Stimulated activated CD4-positive, alpha-beta T cell treated with anti-CD3 and anti-CD28 coated beads, Interleukin-15, amount 100 ng/mL, for 48 hours (primary cell): Measurements from ENCODE around the gene HSD17B2.

Experiments used
- DNase-seq, 2 donors: peaks; one replicate each; pipeline ENCODE4 v3.0.0-alpha.2; 2020; ENCODE audit warnings: low read depth in 2 of 2

The HSD17B2 gene

DNA sequence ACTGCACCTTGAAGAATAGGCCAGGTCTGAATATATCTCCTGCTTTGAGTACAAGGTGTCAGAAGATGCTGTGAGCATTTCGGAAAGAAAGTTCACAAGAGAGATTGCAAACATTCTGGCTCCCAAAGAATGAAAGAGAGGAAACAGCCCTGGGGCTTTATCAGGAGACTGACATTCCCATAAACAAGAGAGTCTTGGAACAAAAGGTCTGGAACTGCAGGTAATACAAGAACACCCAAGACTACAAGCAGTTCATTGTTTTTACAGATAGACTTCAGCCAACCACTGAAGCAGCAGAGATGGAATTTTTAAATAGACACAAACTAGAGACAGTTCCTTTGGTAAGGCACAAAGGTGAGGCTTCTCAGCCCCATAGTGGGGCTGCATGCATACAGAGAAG, 14.4 kb downstream of the HSD17B2 start:
- DNase-seq: no peak

DNA sequence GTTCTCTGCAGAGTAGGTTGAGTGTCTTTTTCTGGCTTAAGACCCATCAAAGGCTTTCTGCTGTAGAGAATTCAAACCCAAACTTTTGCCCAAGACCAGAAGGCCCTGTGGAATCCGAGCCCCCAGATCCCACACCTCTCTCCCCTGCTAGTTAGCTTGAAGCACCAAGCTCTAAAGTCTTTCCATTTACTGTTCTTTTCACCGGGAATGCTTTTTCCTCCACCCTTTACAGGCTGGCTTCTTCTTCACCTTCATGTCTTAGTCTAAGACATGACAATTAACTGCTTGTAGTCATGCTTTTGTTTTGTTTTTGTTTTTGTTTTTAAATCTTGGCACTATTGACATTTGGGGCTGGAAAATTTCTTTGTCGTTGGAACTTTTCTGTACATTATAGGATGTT, 15.5 kb downstream of the HSD17B2 start:
- no peak for DNase-seq

DNA sequence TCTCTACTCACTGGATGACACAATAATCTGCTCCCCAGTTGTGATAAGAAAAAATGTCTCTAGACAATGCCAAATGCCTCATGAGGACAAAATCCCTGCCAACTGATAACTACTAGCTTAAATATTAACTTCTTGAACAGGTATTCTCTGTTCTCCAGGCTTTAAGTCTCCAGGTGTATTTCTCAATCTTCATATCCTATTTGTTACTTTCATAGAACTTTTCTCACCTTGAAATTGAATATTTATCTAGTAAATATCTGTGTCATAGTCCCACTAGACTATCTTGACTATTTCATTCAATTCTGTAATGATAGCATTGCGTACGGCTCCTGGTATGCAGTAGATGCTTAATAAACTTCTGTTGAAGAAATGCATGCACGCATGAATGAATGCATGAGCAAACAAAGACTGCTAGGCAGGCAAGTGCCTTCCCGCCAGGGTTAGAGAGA, 15.9 kb downstream of the HSD17B2 start:
- DNase-seq: no peak

DNA sequence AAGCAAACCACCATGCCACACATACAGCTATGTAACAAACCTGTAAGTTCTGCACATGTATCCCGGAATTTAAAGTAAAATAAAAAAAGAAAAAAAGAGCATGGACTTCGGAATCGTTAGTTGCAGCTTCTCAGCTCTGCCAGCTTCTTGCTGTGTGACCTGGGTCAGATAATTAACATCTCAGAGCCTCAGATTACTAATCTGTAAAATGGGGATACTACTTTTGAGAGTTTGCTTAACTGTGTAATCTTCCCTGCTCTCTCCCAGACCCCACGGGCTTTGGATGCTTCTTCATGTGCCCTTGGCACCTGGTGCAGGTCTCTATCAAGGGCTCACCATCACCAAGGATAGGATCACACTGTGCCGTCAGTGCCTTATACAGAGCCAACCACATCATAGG, 16.6 kb downstream of the HSD17B2 start:
- DNase-seq: no peak

DNA sequence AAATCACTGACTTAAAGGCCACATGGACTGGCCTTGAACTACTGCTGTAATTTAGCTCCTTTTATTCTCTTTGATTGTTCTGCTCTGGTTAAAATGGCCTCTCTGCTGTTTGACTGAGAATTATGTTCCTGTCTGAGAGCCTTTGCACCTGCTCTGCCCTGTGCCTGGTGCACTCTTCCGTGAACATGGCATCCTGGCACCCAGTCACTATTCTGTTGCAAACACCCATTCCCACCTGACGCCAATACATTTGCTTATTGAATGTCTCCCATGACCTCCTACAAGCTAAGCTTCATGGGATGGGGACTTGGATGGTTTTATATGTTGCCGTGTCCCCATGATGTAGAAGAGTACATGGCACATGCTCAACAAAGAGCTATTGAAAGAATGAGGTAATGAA, 20.1 kb downstream of the HSD17B2 start:
- no peak for DNase-seq

DNA sequence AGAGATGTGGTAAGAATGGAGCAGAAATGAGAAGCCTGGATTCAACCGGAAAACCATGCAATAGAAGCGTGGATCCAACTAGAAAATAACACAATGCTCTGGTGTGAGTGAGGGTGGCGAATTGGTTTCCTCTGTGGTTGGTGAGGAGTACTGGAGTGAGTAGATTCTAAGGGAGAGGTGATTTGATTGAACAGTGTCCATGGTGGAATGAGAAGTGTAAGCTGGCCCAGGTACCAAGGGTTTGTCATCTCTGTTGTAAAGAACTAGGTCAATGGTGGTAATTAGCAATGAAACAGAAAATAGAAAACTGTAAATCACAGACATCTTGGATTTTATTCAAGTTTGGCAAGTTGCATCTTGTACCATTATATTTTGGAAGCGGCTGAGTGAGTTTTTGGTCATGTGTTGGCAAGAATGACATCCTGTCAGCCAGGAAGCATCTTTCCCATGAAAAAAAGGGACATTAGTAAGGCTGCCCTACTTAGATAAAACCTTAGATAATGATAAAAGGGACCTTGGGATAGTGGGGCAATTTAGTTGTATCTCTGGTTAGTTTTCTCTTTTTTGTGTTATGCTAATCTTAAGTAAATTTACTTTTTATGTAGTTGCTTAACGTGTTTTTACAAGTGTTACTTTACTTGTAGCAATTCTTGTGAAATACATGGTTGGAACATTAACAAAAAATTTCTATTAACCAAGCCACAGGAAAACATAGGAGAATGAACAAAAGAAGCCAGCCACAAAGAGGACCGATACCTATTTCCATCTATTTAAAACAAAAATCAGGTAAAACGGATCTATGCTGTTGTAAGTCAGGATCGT, 20.9 kb downstream of the HSD17B2 start:
- no peak for DNase-seq

DNA sequence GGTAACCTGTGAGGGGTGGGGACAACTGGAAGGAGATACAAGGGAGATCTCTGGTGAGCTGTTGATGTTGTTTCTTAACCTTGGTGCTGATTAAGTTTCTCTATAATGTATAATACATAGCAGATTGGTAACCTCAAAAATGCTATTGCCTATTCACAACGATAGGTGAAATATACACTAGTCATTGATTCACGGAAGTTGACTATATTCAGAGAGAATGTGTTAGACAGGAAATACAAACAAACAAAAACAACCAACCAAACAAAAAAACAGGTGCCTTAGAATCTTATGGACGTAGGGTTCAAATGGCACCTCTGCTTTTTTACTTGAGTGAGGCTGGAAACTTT, 21.5 kb downstream of the HSD17B2 start:
- DNase-seq: no peak

DNA sequence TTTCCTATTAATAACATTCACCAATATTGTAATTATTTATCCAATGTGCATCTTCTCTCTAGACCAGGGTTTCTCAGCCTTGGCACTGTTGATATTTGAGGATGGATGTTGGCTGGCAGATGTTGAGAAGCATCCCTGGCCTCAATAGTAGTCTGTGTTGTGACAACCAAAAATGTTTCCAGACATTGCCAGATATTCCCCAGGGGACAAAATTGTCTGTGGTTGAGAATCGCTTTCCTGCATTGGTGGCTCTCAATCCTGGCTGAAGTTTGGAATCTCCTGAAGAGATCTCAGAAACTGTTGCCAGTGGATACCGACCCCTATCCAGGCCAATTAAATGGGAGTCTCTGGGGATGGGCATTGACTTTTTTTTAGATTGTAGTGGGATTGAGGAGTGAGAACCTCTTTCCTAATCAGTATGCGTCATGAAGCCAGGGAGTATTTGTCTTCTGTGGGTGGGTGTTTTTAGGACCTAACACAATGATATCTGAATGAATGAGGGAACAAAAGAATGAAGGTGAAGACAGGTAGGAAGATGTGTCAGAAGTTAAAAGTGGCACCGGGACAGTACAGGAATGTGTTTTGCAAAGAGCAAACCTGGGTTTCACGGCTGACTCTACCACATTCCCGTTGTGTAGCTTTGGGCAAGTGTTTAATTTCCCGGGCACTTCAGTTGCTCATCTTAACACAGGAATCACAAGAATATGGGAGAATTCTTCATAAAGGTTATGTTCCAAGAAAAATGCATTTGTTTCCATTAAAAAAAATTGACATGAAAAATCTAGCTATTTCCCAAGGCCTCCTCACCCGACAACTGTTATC, 24.3 kb downstream of the HSD17B2 start:
- no peak for DNase-seq

DNA sequence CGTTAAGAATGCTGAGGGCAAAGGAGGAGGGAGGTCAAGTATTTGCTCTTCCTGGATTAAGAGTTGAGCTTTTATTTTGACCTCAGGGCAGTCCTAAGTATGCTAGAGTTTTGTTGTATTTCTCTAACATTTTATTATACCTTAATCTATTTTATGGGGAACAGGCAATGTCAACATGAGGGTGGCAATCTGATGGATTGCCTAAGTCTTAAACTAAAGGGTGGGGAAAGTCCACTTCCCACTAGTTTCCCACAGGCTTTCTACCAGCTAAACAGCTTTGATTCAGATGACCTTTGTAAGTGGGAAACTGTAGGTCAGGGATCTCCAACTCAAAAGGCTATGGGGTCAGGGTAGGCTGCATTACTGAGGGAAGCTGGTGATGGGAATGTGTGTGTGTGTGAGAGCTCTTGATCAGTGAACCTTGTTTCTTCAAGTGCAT, 24.9 kb downstream of the HSD17B2 start:
- no peak for DNase-seq

DNA sequence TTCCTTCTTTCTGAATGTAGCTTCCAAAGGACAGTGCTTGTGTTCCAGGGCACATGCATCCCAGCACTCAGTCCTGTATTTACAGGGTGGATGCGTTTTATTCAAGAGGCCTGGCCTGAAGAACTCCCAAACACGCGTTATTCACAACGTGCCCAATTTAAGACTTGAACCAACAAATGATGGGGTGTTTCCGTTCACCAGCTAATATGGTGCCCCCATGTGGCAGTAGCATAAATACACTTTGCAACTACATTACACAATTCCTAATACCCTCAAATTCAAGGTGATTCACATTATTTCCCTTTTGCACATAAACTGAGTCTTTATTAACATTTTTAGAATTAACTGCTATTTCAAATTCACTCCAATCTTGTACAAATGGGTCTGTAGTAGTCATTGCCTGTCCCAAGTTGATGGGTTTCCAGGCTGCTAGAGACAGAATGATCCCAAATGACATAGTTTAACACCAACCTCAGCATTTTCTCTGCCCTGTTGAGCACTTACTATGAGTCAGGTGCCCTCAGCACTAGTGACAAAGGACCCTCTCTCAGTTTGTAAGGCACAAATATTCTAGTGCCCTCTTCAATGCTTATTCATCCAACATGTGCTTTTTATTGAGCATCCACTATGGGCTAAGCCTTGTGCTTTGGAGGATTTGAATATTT, 26.9 kb downstream of the HSD17B2 start:
- no peak for DNase-seq

DNA sequence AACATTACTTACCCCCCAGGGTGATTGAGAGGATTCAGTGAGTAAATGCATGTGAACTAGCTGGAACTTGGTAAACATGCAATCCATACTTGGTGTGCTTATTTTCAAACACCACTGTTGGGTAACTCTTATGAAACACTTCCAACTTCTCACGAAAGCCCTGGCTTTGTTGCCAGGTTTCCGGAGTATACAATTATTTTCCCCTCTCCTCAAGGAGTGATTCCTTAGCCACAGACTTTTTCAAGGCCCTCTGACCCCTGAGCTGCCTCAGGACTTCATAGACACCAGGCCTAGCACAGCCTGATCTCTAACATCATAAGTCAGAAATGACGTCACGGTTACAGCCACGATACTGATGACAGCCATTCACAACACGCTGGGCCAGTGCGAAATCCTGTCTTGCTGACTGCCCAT, 27.6 kb downstream of the HSD17B2 start:
- DNase-seq: no peak

DNA sequence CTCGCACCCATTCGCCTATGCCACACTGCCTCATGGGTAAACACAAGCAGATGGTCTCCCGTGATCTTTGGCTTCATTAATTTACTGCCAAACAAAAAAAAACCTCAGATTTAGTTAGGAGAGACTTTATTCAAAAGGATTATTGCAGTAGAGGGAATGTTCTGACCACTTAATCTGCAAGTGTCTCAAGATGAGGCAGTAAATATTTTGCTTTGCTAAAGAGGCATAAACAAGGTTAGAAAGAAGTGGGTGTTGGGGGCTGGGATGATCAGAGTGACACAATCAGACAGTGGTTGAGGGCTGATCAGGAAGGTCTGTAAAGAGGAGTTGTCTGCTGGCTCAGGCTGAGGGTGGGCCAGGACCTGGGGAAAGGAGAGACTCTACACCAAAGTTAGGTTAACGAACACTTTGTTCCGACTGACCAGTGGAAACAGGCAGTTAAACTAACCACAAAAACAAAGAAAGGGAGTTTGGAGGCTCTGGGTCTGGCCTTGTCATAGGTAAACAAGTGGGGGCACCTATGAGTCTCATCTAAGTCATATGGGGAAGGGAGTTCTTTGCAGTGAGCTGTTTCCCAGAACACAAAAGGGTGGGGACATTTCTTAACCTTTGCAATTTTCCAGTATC, 28.5 kb downstream of the HSD17B2 start:
- DNase-seq: no peak

DNA sequence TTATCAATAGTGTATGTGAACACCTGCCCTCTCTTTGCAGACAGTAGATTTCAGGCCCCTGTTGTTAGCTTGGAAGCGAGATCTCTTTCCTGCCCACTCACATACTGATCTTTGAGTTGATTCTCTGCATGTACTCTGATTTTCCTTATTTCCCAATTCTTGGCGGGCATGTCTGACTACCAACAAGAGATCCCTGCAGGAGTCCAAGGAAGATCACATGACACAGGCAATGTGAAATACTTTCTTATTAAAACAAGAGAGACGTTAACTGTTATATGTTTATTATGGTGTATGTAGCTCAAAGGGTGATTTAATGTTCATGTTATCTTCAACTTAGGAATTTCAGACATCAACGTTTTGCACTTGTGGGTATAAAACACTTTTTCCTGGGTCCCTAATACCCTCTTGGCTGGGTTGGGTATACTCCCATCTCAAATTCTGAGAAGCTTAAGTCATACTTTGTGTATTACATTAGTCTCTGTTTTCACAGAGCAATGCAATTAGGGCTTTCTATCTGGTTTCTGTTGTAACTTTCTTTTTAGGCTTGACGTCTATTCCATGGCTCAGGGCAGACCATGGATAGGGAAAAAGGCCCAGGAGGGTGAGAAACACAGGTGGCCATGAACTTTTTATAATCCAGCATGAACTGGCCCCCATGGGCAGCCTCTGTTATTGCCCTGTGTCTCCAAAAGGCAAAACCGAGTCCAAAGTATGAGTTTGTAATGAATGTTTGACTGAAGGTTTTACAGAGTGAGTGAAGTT, 32.2 kb downstream of the HSD17B2 start:
- DNase-seq: no peak

DNA sequence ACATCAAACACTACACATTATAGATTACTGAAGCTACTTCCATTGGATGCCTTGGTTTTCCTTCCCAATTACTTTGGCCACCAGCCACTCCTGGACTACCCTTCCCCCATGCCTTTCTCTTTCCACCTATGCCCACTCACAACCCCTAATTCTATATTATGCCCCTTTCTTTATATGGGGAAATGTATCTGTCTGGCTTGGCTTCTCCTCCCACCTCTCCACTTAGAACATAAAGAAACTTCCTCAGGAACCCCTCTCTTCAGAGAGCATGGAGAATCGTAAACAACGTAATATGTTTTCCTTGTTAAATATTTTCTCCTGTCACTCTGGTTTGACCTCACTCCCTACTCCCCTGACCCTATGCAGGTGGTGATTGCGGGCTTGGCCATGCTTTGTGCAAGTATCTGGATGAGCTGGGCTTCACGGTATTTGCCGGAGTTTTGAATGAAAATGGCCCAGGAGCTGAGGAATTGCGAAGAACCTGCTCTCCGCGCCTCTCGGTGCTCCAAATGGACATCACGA, 32.8 kb downstream of the HSD17B2 start:
- DNase-seq: no peak

DNA sequence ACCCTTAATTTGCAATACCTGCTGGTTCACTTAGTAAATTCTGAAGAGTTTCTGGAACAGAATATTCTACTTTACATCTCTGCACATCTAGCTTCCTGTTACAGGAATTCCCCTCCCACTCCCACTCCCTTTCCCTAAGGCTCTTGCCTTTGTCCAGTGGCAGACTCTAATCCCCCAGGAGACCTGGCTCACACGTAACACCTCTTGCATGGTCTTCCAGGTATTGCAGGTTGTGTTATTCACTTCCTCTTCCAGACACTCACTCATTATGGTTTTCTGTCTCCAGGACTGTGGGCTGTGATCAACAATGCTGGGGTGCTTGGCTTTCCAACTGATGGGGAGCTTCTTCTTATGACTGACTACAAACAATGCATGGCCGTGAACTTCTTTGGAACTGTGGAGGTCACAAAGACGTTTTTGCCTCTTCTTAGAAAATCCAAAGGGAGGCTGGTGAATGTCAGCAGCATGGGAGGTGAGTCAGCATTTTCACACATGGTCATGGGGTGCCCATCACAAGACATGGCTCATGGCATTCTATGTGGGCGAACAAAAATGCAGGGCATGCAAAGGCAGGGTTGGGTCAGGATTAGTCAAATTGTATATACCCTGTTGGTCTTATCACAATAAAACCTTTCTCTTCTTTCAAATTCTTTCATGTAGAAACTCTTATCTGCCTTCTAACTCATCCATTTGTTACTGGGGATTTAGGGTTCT, 35.8 kb downstream of the HSD17B2 start:
- DNase-seq: no peak

DNA sequence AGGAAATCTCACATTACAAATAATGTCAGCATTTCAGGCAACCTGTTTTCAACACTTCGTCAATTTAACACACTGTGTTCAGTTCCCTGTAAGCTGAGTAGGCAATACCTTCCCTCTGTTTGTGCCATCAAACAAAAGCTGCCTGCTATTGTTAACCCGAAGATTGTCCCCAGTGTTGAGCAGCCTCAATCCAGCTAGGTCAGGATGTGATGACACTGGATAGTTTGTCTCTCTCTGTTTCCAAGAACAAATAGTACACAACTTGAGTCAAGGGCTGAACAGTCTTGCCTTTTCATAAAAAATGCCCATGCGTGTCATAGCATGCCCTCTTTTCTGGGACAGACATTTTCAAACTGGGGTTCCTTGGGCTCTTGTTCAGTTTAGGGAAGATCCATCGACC, 36.4 kb downstream of the HSD17B2 start:
- DNase-seq: no peak

DNA sequence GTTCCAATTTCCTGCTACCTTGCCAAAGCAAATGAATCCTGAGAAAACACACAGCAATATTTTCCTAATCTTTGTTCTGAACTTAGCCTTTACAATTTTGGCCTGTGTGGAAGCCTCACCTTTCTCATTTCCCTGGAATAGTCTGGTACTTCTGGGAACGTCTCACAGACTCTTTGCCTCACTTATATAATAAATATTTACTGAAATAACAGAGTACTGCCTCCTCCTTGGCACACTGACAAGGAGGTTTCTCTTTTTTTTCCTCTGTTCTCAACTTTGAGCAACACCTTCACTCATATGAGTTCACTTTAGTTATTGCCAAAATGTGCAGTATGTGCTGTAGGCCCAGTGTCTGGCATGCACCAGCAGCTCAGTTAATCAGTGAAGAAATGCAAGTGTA, 37.3 kb downstream of the HSD17B2 start:
- DNase-seq: no peak

DNA sequence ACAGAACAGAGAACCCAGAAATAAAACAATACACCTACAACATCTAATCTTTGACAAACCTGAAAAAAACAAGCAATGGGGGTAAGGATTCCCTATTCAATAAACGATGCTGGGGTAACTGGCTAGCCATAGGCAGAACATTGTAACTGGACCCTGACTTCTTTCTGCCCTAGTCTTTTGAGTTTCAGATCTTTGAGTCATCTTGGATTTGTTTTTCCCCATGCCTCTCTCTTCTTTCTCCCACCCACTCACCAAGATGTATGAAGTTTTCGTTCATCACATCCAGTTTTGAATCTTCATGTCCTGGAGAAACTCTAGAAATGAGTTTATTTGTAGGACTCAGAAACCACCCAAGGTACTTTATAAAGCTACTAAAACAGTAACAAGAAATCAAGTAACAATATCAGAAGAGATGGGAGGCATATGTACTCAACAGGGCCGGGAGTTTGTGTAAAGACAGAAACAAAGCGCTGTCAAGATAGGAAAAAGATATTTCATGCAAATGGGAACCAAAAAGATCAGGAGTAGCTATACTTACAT, 39.0 kb downstream of the HSD17B2 start:
- DNase-seq: no peak

DNA sequence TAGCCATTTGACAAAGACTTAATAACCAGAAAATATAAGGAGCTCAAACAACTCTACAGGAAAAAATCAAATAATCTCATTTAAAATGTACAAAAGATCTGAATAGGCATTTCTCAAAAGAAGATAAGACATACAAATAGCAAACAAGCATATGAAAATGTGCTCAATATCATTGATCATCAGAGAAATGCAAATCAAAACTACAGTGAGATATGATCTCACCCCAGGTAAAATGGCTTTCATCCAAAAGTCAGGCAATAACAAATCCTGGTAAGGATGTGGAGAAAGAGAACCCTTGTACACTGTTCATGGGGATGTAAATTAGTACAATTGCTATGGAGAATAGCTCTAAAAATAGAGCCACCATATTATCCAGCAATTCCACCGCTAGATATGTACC, 43.1 kb downstream of the HSD17B2 start:
- no peak for DNase-seq

DNA sequence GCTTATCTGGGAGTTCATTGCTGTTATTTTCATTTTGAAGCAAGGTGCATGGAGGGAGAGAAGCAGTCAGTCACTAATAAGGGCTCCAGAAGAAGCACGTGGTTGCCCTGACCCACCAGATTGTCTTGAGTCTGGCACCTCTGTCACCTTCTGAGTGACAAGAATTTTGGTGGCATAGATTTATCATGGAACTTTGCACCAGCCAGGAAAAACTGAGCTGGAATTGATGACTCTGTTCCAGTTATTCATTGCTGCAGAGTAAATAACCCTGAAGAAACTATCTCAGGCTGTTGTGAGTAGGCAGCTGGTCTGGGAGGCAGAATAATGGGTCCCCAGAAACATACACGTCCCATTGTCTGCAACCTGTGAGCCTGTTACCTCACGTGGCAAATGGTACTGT, 44.8 kb downstream of the HSD17B2 start:
- no peak for DNase-seq
